K562 (cell line): Measurements from ENCODE around the gene ZNF772. TPM values are rescaled to one million over a fixed set of nuclear protein-coding genes. Genes with fewer than 3 reads are reported as not detected.

Source experiments
- CBX3 ChIP-seq, 2 experiments: IDR thresholded peaks; 1 replicate in 1 of 2; 2 replicates in 1 of 2; pipeline ENCODE4 v1.6.1; 2012; ENCODE audit warnings: inconsistent platforms in 2 of 2, low read length in 2 of 2, borderline replicate concordance in 1 of 2, control low read depth in 1 of 2
- CUX1 ChIP-seq: fragments of 200-800 bp; sonication (Bioruptor generic); IDR thresholded peaks from 2 replicates; pipeline ENCODE4 v1.6.1; 2016; ENCODE audit warnings: missing genetic modification characterization, missing compliant biosample characterization
- HDAC1 ChIP-seq, 2 experiments: fragments of 450-650 bp; IDR thresholded peaks; 2 replicates each; pipeline ENCODE4 v1.6.1; 2016 to 2017; ENCODE audit warnings: inconsistent platforms in 1 of 2, mild to moderate bottlenecking in 1 of 2, moderate library complexity in 1 of 2
- HDAC3 ChIP-seq: fragments of 450-650 bp; IDR thresholded peaks from 2 replicates; pipeline ENCODE4 v1.6.1; 2018; ENCODE audit warnings: borderline replicate concordance, mild to moderate bottlenecking, moderate library complexity; ENCODE audit not compliant: partially characterized antibody
- KLF16 ChIP-seq: IDR thresholded peaks from 2 replicates; pipeline ENCODE4 v1.6.1; 2016; ENCODE audit warnings: antibody characterized with exemption
- MEF2A ChIP-seq: IDR thresholded peaks from 2 replicates; pipeline ENCODE4 v1.6.1; 2011; ENCODE audit warnings: low read depth, mild to moderate bottlenecking, low read length, moderate library complexity; ENCODE audit not compliant: control insufficient read depth
- NFIX ChIP-seq: fragments of 250-450 bp; sonication (Bioruptor Pico); IDR thresholded peaks from 2 replicates; pipeline ENCODE4 v1.4.0; 2020; ENCODE audit warnings: low read depth, mild to moderate bottlenecking, moderate library complexity
- SNIP1 ChIP-seq: fragments of 450-650 bp; IDR thresholded peaks from 2 replicates; pipeline ENCODE4 v1.7.1; 2017; ENCODE audit warnings: low read depth, mild to moderate bottlenecking
- TAL1 ChIP-seq: fragments of 450-650 bp; IDR thresholded peaks from 2 replicates; pipeline ENCODE4 v1.6.1; 2016; ENCODE audit warnings: mild to moderate bottlenecking
- WHSC1 ChIP-seq: IDR thresholded peaks from one replicate; pipeline ENCODE4 v1.6.1; 2012; ENCODE audit warnings: low read length, control low read depth, inconsistent platforms
- polyA plus RNA-seq, 8 experiments: library from polyadenylated mRNA; depleted of rRNA in 4 of 8; stranded (reverse) in 5 of 8; unstranded in 3 of 8; fragments of >200 nt; fragmentation: Nextera tagmentation in 2 of 8; fragmentation: Illumina TruSeq in 1 of 8; extraction: Ambion mirVana in 2 of 8; extraction: Trizol in 1 of 8; gene quantifications; 2 replicates each; pipeline versions ENCODE4 v1.2.1 to v1.2.3, GENCODE V29; 2011 to 2014; ENCODE audit warnings: inconsistent platforms in 1 of 8, missing spikeins in 1 of 8
- total RNA-seq, 7 experiments: library from RNA; depleted of rRNA in 6 of 7; stranded (reverse); fragments of >200 nt in 6 of 7; fragmentation: Illumina TruSeq in 2 of 7; extraction: Trizol in 2 of 7; gene quantifications; 2 replicates each; pipeline versions ENCODE4 v1.2.1 to v1.2.3, GENCODE V29; 2011 to 2021; ENCODE audit warnings: low replicate concordance in 1 of 7

ZNF772 gene
- total and polyA plus RNA-seq, 9 of the 15 experiments (the other 6 are each of a cell fraction or from before 2014, with no cell fraction given) = 0.13 to 1.9 (median 1.1) TPM

DNA sequence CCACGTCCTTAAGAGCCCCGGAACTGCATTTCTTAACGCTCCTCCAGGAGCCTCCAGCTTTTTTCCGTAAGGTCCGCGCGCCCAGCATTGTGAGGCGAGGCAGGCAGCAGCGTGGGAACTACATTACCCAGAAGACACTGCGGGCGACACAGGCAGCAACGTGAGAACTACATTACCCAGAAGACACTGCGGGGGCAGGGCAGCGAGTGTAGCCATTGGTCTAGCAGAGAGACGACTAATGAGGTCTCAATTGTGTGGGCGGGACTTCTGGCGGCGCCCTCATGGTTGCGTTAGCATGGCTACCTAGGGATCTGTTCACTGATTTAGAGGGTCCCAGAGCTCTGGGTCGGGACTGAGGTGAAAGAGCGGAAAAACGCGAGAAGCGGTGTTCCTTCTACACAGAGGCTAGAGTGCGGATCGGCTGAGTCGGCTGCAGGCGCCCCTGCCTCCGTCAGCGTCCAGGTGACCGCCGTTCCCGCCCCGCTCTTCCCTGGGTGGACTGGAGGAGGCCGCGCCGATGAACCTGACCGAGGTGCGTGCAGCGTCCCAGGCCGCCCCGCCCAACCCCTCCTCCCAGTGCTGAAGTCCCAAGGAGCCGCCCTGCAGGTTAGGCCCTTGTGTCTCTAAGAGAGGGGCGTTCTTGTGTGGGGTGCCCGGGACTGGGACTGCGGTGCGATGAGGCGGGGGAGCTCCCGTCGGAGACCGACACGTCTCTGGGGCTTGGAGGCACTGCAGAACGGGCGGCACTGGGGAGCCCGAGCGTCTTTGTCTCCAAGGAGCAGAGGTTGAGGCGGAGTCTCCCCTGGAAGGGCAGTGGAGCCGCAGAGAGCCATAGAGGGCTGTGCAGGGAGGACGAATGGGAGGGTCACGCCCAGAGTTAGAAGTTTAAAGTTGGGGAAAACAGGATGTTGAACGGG lies 42.0 kb downstream of the ZNF772 start, which contains the start of gene ZNF749 (continued):
- no peak for TF ChIP-seq CUX1
- no peak for TF ChIP-seq SNIP1
- TF ChIP-seq HDAC1 (IDR thresholded peaks at IDR 0.05) = no peak; a peak in 2 of 4 replicates
- no peak for TF ChIP-seq MEF2A
- TF ChIP-seq HDAC3 = no peak
- no peak for TF ChIP-seq CBX3 (IDR thresholded peaks at IDR 0.05; ENCODE audit: borderline replicate concordance in 1 of 2, low read length in 2 of 2)
- TF ChIP-seq KLF16 = no peak
- no peak for TF ChIP-seq TAL1
- TF ChIP-seq NFIX = no peak
- TF ChIP-seq WHSC1 = no peak
